NCI-H524 (cell line): ENCODE results near the gene DPY30.

ENCODE experiments used
- DNase-seq, 2 experiments: peaks; one replicate each; lab custom pipeline; 2025; lab: John Stamatoyannopoulos, UW

Gene DPY30

GRCh38 chr2:32009516-32010256 lies 29.9 kb downstream of the DPY30 start:
- DNase-seq, result no peak

DNA sequence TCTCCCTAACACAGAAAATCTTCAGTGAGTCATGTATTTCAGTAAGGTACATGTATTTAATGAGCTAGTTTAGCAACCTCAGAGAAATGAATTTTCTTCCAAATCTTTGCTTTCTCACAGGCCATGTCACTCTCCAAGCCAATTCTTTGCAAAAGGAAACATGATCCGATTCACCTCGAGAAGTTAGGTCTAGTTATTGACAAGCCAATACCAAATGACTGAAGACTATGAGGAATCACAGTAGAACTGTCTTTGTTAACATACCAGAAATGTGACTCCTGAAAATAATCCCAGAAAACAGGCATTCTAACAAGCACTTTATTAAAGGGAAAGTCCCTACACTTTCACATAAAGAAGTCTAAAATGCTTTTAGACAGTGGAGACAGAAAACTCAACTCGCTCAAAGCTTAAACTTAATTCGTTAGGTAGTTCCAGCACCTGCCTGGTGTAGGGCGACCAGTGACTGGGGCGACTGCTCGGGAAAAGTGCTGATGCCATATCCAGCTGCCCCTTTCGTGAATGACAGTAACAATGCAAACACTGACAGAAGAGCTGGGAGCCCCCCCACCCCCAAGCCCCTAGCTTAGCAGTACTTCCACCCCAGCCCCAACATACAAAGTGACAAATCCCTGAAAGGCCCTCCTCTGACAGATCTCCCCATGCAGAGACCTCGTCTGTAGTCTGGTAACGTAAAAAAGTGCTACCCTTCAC lies 30.6 kb downstream of the DPY30 start:
- DNase-seq, result peak; percentile 13 to 51

- DNase-seq, result no peak
Measured at GRCh38 chr2:32007121-32007391, 32.5 kb downstream of the DPY30 start.

DNA sequence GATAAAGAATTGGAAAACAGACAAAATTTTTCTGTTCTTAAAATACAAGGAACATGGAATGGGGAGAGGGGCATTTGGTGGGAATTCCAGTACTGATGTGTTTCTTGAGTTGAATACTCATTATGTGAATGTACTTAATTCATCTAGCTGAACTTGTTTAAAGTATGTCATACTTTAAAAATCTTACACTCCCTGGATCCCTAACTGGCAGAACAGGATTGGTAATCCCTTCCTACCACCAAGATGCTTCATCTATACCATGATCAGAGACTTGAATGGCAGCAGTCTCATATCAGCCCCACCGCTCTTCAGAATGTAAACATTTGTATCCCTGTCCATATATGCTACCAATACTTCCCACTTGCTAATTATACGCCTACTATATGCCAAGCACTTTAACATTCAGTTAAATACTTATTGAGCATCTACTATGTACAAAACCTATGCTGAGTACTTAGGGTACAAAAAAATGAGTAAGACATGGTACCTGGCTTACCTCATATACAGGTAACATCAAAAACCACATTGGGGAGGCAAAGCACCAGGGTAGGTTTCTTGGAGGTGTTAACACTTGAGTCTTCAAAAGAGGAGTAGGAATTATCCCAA lies 34.1 kb downstream of the DPY30 start:
- DNase-seq, result no peak

DNA sequence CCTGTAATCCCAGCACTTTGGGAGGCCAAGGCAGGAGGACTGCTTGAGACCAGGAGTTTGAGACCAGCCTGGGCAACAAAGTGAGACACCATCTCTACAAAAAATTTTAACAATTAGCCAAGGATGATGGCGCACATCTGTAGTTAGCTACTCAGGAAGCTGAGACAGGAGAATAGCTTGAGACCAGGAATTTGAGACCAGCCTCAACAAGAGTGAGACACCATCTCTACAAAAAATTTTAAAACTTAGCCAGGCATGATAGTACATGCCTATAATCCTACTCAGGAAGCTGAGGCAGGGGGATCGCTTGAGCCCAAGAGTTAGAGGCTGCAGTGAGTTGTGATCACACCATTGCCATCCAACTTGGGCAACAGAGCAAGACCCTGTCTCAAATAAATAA lies 35.8 kb downstream of the DPY30 start:
- DNase-seq, result no peak

GRCh38 chr2:32002406-32002805 lies 37.2 kb downstream of the DPY30 start:
- no peak for DNase-seq

DNA sequence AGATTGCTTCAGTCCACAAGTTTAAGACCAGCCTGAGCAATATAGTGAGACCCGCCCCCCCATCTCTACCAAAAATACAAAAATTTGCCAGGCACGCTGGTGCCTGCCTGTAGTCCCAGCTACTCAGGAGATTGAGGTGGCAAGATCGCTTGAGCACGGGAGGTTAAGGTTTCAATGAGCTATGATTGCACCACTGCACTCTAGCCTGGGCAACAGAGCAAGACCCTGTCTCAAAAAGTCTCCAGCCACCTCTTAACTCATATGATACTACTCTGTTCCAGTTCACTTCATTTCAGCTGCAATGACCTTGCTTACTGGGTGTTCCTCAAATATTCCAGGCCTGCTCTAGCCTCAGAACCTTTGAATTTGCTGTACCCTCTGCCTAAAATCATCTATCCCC lies 40.2 kb downstream of the DPY30 start:
- no peak for DNase-seq

- DNase-seq, result no peak
Measured at GRCh38 chr2:31998731-31999383, 40.7 kb downstream of the DPY30 start.

GRCh38 chr2:31997653-31998052 lies 42.0 kb downstream of the DPY30 start:
- no peak for DNase-seq

DNA sequence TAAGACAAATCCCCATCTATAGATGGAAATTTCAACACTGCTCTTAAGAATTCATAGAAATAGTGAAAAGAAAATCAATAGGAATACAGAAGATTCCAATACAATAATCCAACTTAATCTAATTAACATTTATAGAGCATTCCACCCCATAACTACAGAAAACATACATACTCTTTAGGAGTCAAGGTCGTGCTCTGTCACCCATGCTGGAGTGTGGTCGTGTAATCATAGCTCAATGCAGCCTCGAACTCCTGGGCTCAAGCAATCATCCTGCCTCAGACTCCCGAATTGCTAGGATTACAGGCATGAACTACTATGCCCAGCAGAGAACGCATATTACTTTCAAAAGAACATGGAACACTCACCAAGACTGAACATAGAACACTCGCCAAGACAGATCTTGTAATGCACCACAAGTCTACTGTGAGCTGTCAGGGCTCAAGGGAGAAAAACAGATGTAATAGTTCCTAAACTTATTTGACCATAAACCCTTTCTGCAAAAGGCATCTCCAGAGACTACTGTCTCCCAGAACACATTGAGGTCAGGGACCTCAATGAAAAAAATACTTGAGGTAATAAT lies 42.9 kb downstream of the DPY30 start:
- DNase-seq, result no peak

DNA sequence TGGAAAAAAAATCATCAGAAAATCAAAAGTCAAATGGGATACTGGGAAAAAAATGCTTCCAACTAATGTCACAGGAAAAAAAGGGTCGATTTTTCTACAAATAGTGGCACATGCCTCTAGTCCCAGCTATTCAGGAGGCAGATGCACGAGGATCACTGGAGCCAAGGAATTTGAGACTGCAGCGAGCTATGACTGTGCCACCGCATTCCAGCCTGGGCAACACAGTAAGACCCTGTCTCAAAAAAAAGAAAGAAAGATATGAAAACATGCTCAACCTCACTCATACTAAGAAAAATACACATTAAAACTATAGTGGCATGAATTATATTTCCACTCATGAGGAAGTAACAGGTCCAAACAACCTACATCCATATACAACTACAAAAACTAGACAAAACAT lies 46.7 kb downstream of the DPY30 start:
- DNase-seq, result no peak

DNA sequence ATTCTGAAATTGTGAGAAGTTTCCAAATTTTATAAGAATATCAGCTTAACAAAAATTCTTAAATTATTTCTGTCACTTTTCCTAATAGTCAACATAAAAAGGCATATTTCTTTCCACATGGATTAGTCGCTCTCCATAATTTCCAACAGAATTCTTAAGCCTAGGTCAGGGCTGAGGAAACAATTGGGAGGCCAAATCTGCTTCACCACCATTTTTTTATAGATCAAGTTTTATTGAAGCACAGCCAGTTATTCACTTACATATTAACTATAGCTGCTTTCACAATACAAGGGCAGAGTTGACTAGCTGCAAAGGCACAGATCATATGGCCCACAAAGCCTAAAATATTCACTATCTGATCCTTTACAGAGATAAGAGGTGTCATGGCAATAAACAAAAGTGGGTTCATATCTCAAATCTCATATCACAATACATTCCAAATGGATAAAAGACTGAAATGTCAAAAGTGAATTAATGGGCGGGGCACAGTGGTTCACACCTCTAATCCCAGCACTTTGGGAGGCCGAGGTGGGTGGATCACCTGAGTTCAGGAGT lies 47.5 kb downstream of the DPY30 start:
- no peak for DNase-seq

DNA sequence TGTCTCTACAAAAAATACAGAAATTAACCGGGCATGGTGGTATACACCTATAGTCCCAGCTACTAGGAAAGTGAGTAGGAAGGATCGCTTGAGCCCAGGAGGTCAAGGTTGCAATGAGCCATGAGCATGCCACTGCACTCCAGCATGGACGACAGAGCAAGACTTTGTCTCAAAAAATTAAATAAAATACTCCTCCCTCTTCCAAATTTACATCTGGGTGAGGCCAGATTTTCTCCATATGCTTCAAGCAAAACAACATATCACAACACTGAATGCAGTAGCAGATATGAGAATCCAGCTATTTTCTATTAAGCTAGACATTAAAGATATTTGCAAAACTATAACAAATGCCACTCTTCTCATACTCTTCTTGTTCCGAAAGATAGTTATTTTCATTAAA lies 49.7 kb downstream of the DPY30 start:
- DNase-seq, result no peak

GRCh38 chr2:31987454-31988220 lies 52.0 kb downstream of the DPY30 start:
- no peak for DNase-seq

GRCh38 chr2:31986906-31987305 lies 52.7 kb downstream of the DPY30 start:
- no peak for DNase-seq

DNA sequence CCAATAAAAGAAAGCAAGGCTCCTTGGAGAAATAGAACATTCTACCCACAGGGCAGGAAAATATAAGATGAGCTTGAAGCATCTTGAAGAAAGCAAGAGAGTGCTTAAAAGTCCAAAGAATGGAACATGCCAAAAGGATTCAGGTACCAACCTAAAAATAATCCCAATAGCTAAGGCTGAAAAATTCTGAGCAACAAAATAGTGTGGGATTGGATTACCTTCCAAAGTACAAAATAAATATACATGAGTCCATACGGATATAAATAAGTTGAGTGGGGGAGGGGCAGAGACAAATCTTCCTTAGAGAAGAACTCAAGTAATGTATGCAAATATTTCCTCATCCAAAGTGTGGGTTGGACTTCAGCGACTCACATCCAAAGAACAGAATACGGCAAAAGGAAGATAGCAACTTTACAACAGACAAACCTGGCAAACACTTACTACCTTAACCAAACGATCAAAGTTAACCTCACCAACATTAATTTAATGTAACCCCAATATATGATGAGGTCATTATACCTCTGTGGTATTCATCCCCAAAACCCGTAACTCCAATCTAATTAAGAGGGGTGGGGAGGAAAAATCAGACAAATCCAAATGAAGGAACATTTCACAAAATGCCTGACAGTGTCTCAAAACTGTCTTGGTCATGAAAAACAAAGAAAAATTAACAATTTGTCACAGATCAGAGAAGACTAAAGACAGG lies 55.7 kb downstream of the DPY30 start:
- no peak for DNase-seq

DNA sequence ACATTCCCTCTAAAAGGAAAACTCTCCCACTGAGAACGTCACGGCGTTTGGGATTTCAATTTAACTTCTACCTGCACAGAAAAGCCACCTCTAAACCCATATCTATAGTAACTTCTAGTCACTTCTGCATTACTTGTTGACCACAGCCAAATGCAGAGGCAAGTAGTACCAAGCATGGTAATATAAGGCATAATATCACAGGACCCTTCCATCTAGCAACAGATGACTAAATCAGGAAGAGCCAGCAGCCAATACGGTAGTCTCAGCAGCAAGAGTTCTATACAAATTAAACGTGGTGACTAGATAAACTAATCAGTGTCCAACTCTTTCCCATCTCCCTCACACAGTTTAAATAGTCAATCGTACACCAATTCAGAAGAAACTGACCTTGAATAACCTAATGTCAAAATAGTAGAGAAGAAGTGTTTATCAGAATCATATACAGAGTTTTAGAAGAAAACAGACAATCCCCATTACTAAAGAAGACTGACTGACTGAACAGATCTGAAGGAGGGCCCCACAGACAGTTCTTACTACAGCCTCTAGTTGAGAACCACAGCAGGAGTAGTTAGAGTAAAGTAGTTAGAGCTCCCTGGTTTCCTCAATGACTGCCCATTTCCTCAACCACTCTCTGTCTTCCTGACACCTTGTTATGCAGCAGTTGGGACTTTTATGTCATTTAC lies 58.8 kb downstream of the DPY30 start:
- no peak for DNase-seq

- no peak for DNase-seq
Measured at GRCh38 chr2:31979956-31980355, 59.6 kb downstream of the DPY30 start.

DNA sequence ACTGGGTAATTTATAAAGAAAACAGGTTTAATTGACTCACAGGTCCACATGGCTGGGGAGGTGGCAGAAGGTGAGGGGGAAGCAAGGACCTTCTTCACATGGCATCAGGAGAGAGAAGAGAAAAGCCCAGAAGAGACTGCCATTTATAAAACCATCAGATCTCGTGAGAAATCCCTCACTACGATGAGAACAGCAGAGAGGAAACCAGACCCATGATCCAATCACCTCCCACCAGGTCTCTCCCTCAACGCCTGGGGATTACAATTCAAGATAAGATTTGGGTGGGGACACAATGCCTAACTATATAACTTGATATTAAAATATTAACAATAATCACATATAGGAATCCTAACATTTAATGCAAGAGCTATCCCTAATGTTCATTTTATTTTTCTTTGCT lies 60.6 kb downstream of the DPY30 start:
- no peak for DNase-seq

GRCh38 chr2:31978436-31978835 lies 61.2 kb downstream of the DPY30 start:
- DNase-seq, result no peak
